NCI-H1092 (cell line): Measurements from ENCODE around the gene DNTTIP2.
A peak's percentile ranks its signal among the peaks of the same experiment; 100 is the strongest.
"Not testable (repeated sequence)": the region's sequence is repeated elsewhere in the genome, so short reads cannot be mapped to it uniquely, and the experiment has no call there.

Source experiments
- DNase-seq: peaks from one replicate; lab custom pipeline; 2025; lab: John Stamatoyannopoulos, UW

The DNTTIP2 gene, protein sequence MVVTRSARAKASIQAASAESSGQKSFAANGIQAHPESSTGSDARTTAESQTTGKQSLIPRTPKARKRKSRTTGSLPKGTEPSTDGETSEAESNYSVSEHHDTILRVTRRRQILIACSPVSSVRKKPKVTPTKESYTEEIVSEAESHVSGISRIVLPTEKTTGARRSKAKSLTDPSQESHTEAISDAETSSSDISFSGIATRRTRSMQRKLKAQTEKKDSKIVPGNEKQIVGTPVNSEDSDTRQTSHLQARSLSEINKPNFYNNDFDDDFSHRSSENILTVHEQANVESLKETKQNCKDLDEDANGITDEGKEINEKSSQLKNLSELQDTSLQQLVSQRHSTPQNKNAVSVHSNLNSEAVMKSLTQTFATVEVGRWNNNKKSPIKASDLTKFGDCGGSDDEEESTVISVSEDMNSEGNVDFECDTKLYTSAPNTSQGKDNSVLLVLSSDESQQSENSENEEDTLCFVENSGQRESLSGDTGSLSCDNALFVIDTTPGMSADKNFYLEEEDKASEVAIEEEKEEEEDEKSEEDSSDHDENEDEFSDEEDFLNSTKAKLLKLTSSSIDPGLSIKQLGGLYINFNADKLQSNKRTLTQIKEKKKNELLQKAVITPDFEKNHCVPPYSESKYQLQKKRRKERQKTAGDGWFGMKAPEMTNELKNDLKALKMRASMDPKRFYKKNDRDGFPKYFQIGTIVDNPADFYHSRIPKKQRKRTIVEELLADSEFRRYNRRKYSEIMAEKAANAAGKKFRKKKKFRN

DNA sequence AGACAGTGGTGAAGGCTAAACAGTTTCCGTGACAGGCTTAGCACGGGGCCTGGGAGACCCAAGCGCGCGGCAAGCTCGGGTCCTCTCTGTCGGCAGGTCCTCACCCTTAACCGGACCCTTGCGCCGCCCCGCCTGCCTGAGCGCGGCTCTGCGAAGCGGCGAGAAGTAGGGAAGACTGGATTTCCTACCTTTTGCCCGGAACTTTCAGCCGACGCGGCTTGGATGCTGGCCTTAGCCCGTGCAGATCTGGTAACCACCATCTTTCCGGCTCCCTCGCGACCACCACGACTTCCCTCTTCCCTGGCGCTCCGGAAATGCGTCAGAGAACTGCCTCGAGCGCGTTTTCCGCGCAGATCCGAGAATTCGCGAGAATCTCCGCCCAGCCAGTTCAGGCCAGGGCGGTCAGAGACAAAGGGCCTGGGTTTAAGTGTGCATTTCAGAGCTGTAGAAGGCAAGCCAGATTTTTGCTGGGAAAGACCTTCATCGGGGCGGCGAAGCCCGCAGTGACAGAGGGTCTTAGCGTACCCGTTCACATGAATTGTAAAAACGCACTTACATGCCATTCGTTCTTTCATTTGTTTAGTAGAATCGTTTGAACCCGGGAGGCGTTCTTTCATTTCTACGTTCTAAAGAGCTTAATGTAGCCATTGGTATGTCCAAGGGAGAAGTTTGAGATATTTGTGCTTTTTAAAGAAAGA is at the start of gene DNTTIP2:
TSS of gene DNTTIP2 (minus strand) at position 318 of the 698 bp plus-strand sequence. CDS start at position 260, 58 bp downstream.
- peak; percentile 94 for DNase-seq

DNA sequence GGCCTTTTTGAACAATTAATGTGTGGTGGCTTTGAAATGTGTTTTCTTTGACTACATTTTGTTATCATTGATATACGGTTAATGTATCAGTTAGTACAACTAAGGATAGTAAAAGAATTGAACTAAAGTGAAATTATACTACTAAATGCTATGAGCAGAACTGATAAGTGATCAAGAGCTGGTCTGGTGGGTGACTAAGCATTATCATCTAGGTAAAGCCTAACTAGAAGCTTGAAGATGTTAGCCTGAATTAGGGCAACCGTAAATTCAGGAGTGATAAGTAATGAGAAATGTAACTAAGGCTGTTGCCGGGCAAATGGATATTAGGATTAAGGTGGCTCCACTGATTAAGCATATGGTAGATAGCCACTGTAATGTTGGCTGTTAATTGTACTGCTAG is 46.2 kb upstream of the DNTTIP2 start:
- DNase-seq: no peak

DNA sequence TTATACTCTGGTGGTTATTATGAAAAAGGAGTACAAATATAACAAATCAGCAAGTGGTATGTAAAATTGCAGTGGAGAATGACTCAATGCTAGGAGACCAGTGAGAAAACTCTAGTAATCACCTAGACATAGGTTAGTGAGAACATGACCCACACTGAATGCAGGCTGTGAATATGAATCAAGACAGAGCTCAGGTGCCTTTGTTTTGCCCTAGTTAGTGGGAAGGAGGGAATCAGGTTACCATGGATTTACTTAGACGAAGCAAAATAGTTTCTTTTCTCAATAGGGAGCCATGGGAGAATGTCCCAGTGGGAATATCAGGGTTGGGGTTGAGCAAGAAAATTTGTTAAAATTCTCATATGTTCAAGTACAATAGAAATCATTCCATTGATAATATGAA is 40.8 kb upstream of the DNTTIP2 start:
- no peak for DNase-seq

- DNase-seq: no peak
These were observed 38.3 kb upstream of the DNTTIP2 start for GRCh38 chr1:93917302-93917701.

GRCh38 chr1:93910880-93911279 is 31.9 kb upstream of the DNTTIP2 start:
- not testable (repeated sequence) for DNase-seq

- no peak for DNase-seq
These were observed 31.3 kb upstream of the DNTTIP2 start for GRCh38 chr1:93910305-93910704.

DNA sequence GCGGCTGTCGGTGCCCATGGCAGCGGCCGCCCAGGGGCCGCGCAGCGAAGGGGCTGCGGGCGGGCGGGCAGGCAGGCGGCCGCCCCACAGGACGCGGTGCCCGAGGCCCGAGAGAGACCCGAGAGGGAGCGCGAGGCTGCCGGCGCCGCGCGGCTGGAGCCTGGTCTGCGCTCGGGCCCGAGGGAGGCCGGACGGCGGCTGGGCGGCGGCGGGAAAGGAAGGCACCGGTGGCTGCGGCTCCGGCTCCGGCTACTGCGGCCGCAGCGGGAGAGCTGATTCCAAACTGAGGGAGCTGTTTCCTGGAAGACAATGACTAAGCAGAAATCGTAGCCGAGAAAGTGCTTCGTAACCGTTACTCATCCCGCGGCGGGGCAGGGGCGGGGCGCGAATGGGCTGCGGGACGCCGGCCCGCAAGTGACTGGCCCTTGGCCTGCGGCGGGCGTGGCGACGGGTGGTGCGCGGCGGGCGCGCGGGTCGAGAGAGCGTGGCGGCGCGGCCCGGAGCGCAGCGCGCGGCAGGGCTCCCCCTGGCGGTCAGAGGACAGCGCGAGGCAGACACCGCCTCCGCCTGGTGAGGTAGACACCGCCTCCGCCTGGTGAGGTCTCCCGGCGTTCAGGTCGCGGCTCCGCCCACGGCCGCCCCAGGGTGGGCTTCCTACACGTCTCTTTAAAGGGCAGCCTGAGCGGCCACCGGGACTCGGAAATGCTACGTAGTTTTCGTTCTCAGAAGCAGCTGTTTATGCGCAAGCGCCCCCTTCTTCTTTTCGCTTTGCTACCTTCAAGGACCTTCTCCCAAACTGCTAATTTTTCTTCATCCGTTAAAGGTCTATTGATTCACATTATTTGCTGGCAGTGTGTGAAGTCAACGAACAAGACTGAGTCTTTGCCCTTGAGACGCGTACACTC is 30.4 kb upstream of the DNTTIP2 start, which contains the start of gene GCLM:
TSS of gene GCLM (minus strand) at position 285 of the 905 bp plus-strand sequence. CDS start at position 18, 267 bp downstream.
- DNase-seq: peak; percentile 81

GRCh38 chr1:93908394-93909145 is 29.6 kb upstream of the DNTTIP2 start:
- DNase-seq: no peak

DNA sequence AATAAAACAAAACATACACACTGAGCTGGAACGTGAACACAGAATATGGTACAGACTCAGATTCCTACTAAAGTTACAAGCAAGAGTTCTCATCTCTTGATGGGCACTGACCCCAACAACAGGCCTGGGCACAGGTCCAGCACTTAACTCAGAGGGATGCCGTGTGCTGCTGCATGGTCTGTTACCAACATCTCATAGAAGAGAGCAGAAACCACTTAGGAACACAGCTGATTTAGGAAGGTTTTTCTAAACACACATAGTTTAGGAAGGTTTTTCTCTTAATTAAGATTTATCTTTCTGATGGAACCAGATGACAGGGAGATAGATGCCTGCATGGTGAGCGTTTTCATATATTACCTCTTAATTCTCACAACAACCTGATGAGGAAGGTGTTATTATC is 28.7 kb upstream of the DNTTIP2 start:
- peak; percentile 35 for DNase-seq

- DNase-seq: no peak
These were observed 27.5 kb upstream of the DNTTIP2 start for GRCh38 chr1:93906480-93906879.

DNA sequence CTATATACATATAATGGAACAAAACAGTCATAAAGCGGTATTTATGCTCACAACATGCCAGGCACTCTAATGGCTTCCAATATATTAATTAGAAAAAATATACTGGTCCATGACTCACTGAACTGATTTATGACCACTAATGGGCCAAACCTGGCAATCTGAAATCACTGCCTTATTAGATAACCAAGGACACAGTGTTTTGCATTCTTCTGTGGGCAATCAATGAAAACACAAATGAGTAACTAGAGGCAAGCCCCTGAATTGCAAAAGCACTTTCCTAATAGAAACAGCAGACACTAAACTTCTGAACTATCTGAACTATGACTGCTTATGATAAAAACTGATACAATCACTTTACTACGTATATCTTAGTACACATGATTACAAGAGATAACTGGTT is 26.7 kb upstream of the DNTTIP2 start:
- no peak for DNase-seq

DNA sequence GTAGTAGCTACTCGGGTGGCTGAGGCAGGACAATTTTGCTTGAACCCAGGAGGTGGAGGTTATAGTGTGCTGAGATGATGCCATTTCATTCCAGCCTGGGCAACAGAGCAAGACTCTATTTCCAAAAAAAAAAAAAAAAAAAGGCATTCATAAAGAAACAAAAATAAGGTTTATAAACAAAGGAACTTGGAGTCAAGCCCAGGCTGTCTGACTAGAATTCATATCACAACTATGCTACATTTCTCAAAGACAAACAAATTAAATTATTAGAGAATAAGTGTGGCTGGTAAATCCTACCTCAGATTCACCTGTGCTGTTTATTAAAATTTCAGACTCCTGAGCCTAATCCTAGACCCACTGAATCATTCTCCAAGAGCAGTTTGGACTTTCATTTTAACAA is 26.0 kb upstream of the DNTTIP2 start:
- DNase-seq: no peak

DNA sequence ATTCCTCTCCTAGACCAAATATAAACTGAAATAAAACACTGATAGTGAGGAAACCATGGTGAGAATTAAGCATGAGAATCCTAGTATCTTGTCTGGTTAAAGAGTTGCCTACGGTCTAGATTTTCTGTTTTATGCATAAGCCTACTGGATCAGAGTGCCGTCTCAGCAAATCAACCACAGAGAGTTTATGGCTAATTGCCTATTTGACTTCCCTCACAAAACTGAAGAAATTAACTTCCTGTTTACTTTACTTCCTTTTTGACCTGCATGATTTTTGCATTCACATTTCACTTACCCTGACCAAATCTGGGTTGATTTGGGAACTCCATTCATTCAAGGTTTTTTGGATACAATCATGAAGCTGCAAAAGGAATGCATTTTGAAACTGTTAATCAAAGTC is 25.2 kb upstream of the DNTTIP2 start:
- no peak for DNase-seq

DNA sequence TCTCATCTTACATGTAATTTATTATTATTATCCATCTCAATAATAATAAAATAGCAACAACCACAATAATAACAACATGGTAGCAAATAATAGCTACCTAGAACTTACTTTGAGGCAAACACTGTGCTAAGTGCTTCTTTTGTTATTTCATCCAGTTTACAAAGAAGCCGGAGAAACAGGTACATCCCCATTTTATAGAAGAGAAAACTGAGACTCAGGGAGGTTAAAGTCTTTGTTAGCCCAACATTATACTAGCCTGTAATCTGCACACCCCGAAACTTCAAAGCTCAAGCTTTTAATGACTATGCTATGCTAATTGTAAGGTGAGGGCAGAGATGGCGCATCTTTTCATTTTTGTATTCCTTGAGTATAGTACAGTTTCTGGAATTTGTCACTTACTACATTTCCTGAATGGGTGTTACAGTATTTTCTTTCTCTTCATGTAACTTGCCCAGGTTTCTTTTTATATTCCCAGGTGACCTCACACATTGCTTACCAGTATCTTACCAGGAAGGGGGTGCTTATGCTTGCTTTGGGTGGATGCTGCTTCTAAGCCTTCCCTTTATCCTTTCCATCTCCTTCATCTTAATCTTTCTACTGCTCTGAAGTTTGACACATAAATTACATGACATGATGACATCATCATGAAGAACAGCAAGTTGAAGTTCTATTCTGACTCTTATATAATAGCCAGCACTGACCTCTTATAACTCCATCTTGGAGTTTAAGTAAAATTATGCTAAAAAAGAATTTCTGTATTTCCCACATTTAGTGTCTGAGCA is 21.9 kb upstream of the DNTTIP2 start:
- DNase-seq: no peak

- DNase-seq: no peak
These were observed 20.7 kb upstream of the DNTTIP2 start for GRCh38 chr1:93899543-93900207.

DNA sequence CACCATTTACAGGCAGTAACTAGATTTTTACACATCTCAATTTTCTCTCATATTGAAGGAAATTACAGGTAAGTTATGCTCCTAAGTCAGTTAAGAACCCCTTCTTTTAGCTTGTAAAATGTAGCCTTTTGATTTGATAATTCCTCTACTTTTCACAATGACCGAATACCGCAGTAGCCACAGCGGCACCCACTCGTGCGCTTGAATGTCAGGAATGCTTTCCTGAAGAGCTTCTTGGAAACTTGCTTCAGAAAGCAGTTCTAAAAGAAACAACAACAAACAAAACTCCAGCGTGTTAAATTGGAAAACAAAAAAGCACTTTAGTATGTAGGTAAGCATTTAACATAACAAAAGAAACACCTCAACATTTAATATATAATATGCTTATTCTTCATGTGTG is 9.9 kb upstream of the DNTTIP2 start:
- no peak for DNase-seq

DNA sequence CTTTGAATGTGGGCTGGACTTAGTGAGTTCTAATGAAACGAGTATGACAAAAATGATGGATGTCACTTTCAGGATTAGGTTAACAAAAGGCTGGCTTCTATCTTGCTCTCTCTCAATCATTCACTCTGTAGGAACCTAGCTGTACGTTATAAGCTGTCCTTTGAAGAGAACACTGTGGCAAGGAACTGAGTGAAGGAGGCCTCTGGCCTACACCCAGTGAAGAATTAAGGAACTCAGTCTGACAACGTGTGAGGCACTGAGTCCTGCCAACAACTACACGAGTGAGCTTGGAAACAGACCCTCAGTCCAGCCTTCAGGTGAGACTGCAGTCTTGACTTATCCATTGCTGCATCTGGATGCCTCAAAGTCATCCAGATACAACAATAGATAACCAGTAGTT is 3.3 kb upstream of the DNTTIP2 start:
- no peak for DNase-seq

DNA sequence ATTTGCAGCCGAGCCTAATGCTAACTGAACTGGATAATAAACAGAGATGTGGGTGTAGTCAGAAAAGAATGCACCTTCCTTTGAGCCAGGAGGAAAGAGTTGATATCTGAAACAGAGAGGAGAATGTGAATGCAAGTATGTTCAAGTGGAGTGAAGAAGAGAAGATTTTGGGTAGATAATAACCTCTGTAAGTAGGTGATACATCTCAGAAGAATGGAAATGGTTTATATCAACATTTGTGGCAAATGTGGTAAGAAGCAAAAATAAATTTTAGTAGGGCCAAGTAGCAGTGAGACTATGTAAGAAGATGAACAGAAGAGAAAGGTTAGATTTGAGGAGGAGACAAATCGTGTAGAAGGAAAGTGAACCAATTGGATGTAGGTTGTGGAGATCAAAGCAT is 1.7 kb upstream of the DNTTIP2 start:
- no peak for DNase-seq

- DNase-seq: no peak
These were observed 511 bp downstream of the DNTTIP2 start for GRCh38 chr1:93878501-93878888.
